Endodermal cell (in vitro differentiated cells): ENCODE data around the gene CSTB. TPM values are rescaled to one million over a fixed set of nuclear protein-coding genes. Genes with fewer than 3 reads are reported as not detected.

Experiments used
- DNase-seq: peaks from one replicate; pipeline ENCODE4 v3.0.0-alpha.2; 2017
- H3K27ac ChIP-seq: 2 replicates; pipeline ENCODE4 v1.5.1; 2013; ENCODE audit warnings: mild to moderate bottlenecking, low read depth, low read length, moderate library complexity
- H3K27me3 ChIP-seq: 2 replicates; pipeline ENCODE4 v1.6.1; 2013; ENCODE audit warnings: mild to moderate bottlenecking, low read length, moderate library complexity; ENCODE audit not compliant: insufficient read depth, control insufficient read depth, poor library complexity, severe bottlenecking
- H3K36me3 ChIP-seq: 2 replicates; pipeline ENCODE4 v1.7.0; 2013; ENCODE audit warnings: mild to moderate bottlenecking, low read length, moderate library complexity; ENCODE audit not compliant: control insufficient read depth, insufficient read depth
- H3K4me1 ChIP-seq: one replicate; pipeline ENCODE4 v1.7.0; 2013; ENCODE audit warnings: low read length; ENCODE audit not compliant: control insufficient read depth, insufficient read depth
- H3K4me3 ChIP-seq: 2 replicates; pipeline ENCODE4 v1.5.1; 2013; ENCODE audit warnings: mild to moderate bottlenecking, low read length, moderate library complexity
- H3K9ac ChIP-seq: 2 replicates; pipeline ENCODE4 v1.6.1; 2013; ENCODE audit warnings: mild to moderate bottlenecking, low read length, moderate library complexity; ENCODE audit not compliant: poor library complexity, severe bottlenecking; ENCODE audit errors: extremely low read depth
- H3K9me3 ChIP-seq: 2 replicates; pipeline ENCODE4 v1.6.1; 2013; ENCODE audit warnings: mild to moderate bottlenecking, low read length, moderate library complexity; ENCODE audit not compliant: control insufficient read depth
- H3K27ac Mint-ChIP-seq: 2 replicates; pipeline ENCODE4 v1.8.0; 2020; ENCODE audit warnings: mixed read lengths
- H3K27me3 Mint-ChIP-seq: 2 replicates; pipeline ENCODE4 v1.8.0; 2021; ENCODE audit warnings: mild to moderate bottlenecking, mixed read lengths; ENCODE audit not compliant: insufficient read depth
- H3K36me3 Mint-ChIP-seq: 2 replicates; pipeline ENCODE4 v1.8.0; 2020; ENCODE audit warnings: low read depth, mixed read lengths
- H3K4me1 Mint-ChIP-seq: 2 replicates; pipeline ENCODE4 v1.8.0; 2020; ENCODE audit warnings: mixed read lengths
- H3K4me3 Mint-ChIP-seq: 2 replicates; pipeline ENCODE4 v1.8.0; 2020; ENCODE audit warnings: mild to moderate bottlenecking, moderate library complexity, mixed read lengths
- H3K9me3 Mint-ChIP-seq: 2 replicates; pipeline ENCODE4 v1.8.0; 2020; ENCODE audit warnings: mild to moderate bottlenecking, mixed read lengths
- CTCF ChIP-seq: fragments of 200-600 bp; sonication (generic); conservative IDR thresholded peaks from 2 replicates; pipeline ENCODE4 v1.5.0; 2021; ENCODE audit warnings: antibody characterized with exemption, mild to moderate bottlenecking
- WGBS, 2 experiments: methylation state at CpG; one replicate each; pipeline versions ENCODE4 v1.1.5 to v1.1.7; 2013; ENCODE audit warnings: missing lambda C conversion rate in 2 of 2, mixed read lengths in 1 of 2; ENCODE audit not compliant: insufficient coverage in 1 of 2, insufficient read length in 1 of 2; 5-methylcytosine and 5-hydroxymethylcytosine counted together
- total RNA-seq, 2 donors: library from RNA; stranded (reverse); fragmentation: NEBNext Ultra II Directional in 1 of 2; extraction: Animal tissue kit (Norgen Biotek cat#: 25700) in 1 of 2; gene quantifications; 2 replicates in 1 of 2; 3 replicates in 1 of 2; pipeline ENCODE4 v1.2.1, GENCODE V29; 2021

Gene CSTB
- total RNA-seq, 2 donors from 2014 or later, result 50.0 to 54.5 TPM

- DNase-seq, result no peak
- H3K4me3 Mint-ChIP-seq, result no peak overlapping the region
- WGBS, 2 experiments, result 92 to 94% methylated on average over 17 to 33 of the region's 33 CpGs
- H3K4me1 ChIP-seq, result no peaks in the 10 kb centered on the region
- H3K27me3 ChIP-seq, result no peaks in the 10 kb centered on the region
- no peaks in the 10 kb centered on the region for H3K9me3 ChIP-seq
- H3K9me3 Mint-ChIP-seq, result no peaks in the 10 kb centered on the region
- no peak overlapping the region for H3K9ac ChIP-seq
- no peak overlapping the region for H3K4me3 ChIP-seq
- no peaks in the 10 kb centered on the region for H3K27me3 Mint-ChIP-seq
- no peaks in the 10 kb centered on the region for H3K4me1 Mint-ChIP-seq
- peaks cover 50% of the 10 kb centered on the region for H3K36me3 ChIP-seq
- no peak for TF ChIP-seq CTCF
- no peak overlapping the region for H3K27ac ChIP-seq
- no peak overlapping the region for H3K27ac Mint-ChIP-seq
- H3K36me3 Mint-ChIP-seq, result peaks cover 49% of the 10 kb centered on the region
Measured at GRCh38 chr21:43803558-43804300, 27.6 kb upstream of the CSTB start.

- H3K9ac ChIP-seq, result no peak overlapping the region
- Mint-ChIP-seq H3K27ac (no peak overlapping the region), H3K36me3 (peaks cover 55% of the 10 kb centered on the region), H3K9me3 (no peaks in the 10 kb centered on the region), H3K4me1 (no peaks in the 10 kb centered on the region), H3K27me3 (no peaks in the 10 kb centered on the region), H3K4me3 (no peak overlapping the region)
- no peaks in the 10 kb centered on the region for H3K27me3 ChIP-seq
- H3K9me3 ChIP-seq, result no peaks in the 10 kb centered on the region
- peaks cover 60% of the 10 kb centered on the region for H3K36me3 ChIP-seq
- H3K27ac ChIP-seq, result no peak overlapping the region
- no peak for TF ChIP-seq CTCF
- 92 to 96% methylated on average over 11 to 14 of the region's 14 CpGs for WGBS, 2 experiments
- no peak overlapping the region for H3K4me3 ChIP-seq
- no peaks in the 10 kb centered on the region for H3K4me1 ChIP-seq
- no peak for DNase-seq
Measured at GRCh38 chr21:43802713-43803313, 26.7 kb upstream of the CSTB start.

DNA sequence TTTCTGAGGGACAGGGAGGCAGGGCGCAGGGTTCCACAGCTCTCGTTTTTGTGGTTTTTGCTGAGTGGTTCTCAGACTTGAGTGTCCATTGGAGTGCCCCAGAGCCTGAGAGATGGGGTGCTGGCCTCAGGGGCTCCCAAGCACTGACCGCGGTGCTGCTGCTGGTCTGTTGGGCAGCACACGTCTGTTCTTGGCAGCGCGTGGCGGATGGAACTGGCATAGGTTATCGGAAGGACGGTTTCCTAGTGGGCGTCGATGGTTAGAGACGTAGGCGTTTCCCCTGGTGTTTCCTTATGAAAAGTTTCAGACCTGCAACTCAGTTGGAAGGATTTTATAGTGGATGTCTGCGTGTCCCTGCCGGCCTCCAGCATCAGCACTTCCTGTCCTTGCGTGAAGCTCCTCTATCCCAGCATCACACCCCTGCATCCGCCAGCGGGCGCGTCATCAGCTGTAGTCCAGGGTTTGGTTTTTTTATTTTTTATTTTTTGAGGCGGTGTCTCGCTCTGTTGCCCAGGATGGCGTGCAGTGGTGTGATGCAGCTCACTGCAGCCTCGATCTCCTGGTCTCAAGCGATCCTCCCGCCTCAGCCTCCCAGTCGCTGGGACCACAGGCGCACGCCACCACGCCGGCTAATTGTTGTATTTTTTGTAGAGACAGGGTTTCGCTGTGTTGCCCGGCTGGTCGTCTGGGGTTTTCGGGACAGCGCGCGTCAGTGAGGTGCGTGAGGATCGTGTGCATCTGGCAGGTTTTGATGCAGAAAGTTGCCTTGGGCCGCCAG is 25.1 kb upstream of the CSTB start:
- no peak overlapping the region for H3K27ac ChIP-seq
- H3K9ac ChIP-seq, result no peak overlapping the region
- H3K4me1 ChIP-seq, result no peaks in the 10 kb centered on the region
- DNase-seq, result no peak
- H3K9me3 ChIP-seq, result no peaks in the 10 kb centered on the region
- Mint-ChIP-seq H3K4me3 (no peak overlapping the region), H3K36me3 (peaks cover 68% of the 10 kb centered on the region), H3K4me1 (no peaks in the 10 kb centered on the region), H3K27ac (no peak overlapping the region), H3K27me3 (no peaks in the 10 kb centered on the region), H3K9me3 (no peaks in the 10 kb centered on the region)
- WGBS, 2 experiments, result 95 to 97% methylated on average over 30 to 41 of the region's 42 CpGs
- no peak for TF ChIP-seq CTCF
- no peaks in the 10 kb centered on the region for H3K27me3 ChIP-seq
- peaks cover 73% of the 10 kb centered on the region for H3K36me3 ChIP-seq
- H3K4me3 ChIP-seq, result no peak overlapping the region
